SK-N-SH (cell line): Measurements from ENCODE around the gene GPR162. TPM values are rescaled to one million over a fixed set of nuclear protein-coding genes. Genes with fewer than 3 reads are reported as not detected.

ENCODE experiments used
- CTCF ChIA-PET: fragments of 300-600, 350-600 bp; formaldehyde crosslinking; extraction: SDS; loops from one replicate; lab custom pipeline; 2021; lab: Yijun Ruan, JAX
- POLR2A ChIA-PET: fragments of 350-600 bp; sonication (Branson Sonifier 250); formaldehyde crosslinking; extraction: SDS; loops from one replicate; lab custom pipeline; 2020; ENCODE audit warnings: antibody characterized with exemption, inconsistent platforms; lab: Yijun Ruan, JAX
- DNase-seq: peaks from one replicate; pipeline ENCODE4 v3.0.0; 2012
- H2AFZ ChIP-seq: fragments of 200-600 bp; sonication (generic); 2 replicates; pipeline ENCODE4 v1.8.1; 2016; ENCODE audit warnings: antibody characterized with exemption, mild to moderate bottlenecking, low read depth
- H3F3A ChIP-seq: fragments of 200-600 bp; sonication (generic); replicated peaks from 2 replicates; pipeline ENCODE3; 2016; ENCODE audit warnings: antibody characterized with exemption, mild to moderate bottlenecking; ENCODE audit not compliant: insufficient read depth
- H3K27ac ChIP-seq, 2 experiments: fragments of 200-500 bp in 1 of 2; fragments of 200-600 bp in 1 of 2; sonication (Bioruptor generic) in 1 of 2; sonication (generic), shearing (Covaris generic) in 1 of 2; 2 replicates each; pipeline versions ENCODE4 v1.5.1 to v1.6.1; 2014 to 2016; ENCODE audit warnings: low read depth in 2 of 2, inconsistent platforms in 1 of 2, low read length in 1 of 2, mild to moderate bottlenecking in 1 of 2, mixed read lengths in 1 of 2
- H3K27me3 ChIP-seq: fragments of 200-600 bp; sonication (generic), shearing (Covaris generic); 2 replicates; pipeline ENCODE4 v1.6.1; 2016; ENCODE audit warnings: mixed run types; ENCODE audit not compliant: insufficient read depth
- H3K36me3 ChIP-seq, 2 experiments: fragments of 200-500 bp in 1 of 2; fragments of 200-600 bp in 1 of 2; sonication (Bioruptor generic) in 1 of 2; sonication (generic) in 1 of 2; replicated peaks in 1 of 2; 2 replicates each; pipeline versions ENCODE3 to v1.5.1; 2014 to 2016; ENCODE audit warnings: low read length in 1 of 2, mild to moderate bottlenecking in 1 of 2; ENCODE audit not compliant: insufficient read depth in 2 of 2, control insufficient read depth in 1 of 2
- H3K4me1 ChIP-seq, 2 experiments: fragments of 200-500 bp in 1 of 2; fragments of 200-600 bp in 1 of 2; sonication (Bioruptor generic) in 1 of 2; sonication (generic), shearing (Covaris generic) in 1 of 2; 2 replicates each; pipeline versions ENCODE4 v1.5.1 to v1.6.1; 2014 to 2016; ENCODE audit warnings: low read depth in 1 of 2, low read length in 1 of 2, mixed run types in 1 of 2; ENCODE audit not compliant: insufficient read depth in 2 of 2, control insufficient read depth in 1 of 2
- H3K4me2 ChIP-seq: fragments of 200-600 bp; sonication (generic), shearing (Covaris generic); 2 replicates; pipeline ENCODE4 v1.6.1; 2017; ENCODE audit warnings: mixed run types
- H3K4me3 ChIP-seq, 2 experiments: fragments of 200-500 bp in 1 of 2; fragments of 200-600 bp in 1 of 2; sonication (Bioruptor generic) in 1 of 2; sonication (generic), shearing (Covaris generic) in 1 of 2; 2 replicates each; pipeline versions ENCODE4 v1.5.1 to v1.8.1; 2014 to 2016; ENCODE audit warnings: low read depth in 2 of 2, inconsistent platforms in 1 of 2, low read length in 1 of 2, mild to moderate bottlenecking in 1 of 2, mixed read lengths in 1 of 2, moderate library complexity in 1 of 2
- H3K79me2 ChIP-seq: fragments of 200-600 bp; sonication (generic); 2 replicates; pipeline ENCODE4 v1.8.1; 2017; ENCODE audit warnings: mild to moderate bottlenecking; ENCODE audit not compliant: insufficient read depth
- H3K9ac ChIP-seq: fragments of 200-600 bp; sonication (generic); 2 replicates; pipeline ENCODE4 v1.6.1; 2017; ENCODE audit warnings: mixed run types
- H3K9me2 ChIP-seq: fragments of 200-600 bp; sonication (generic); 2 replicates; pipeline ENCODE4 v1.6.1; 2017; ENCODE audit warnings: mixed run types
- H3K9me3 ChIP-seq: fragments of 200-600 bp; sonication (generic); 2 replicates; pipeline ENCODE4 v1.6.1; 2017; ENCODE audit warnings: mixed run types, mild to moderate bottlenecking, moderate library complexity
- H4K20me1 ChIP-seq: fragments of 200-600 bp; sonication (generic); 2 replicates; pipeline ENCODE4 v1.6.1; 2017; ENCODE audit warnings: mild to moderate bottlenecking, mixed run types; ENCODE audit not compliant: insufficient read depth
- CTCF ChIP-seq: fragments of 200-600 bp; sonication (generic); IDR thresholded peaks from 2 replicates; pipeline ENCODE4 v1.6.1; 2017; ENCODE audit warnings: antibody characterized with exemption, mild to moderate bottlenecking, moderate library complexity
- ELF1 ChIP-seq: IDR thresholded peaks from 2 replicates; pipeline ENCODE4 v1.4.0; 2012
- EP300 ChIP-seq, 2 experiments: IDR thresholded peaks; 2 replicates each; pipeline versions ENCODE4 v1.4.0 to v1.6.1; 2012; ENCODE audit warnings: borderline replicate concordance in 1 of 2, low read depth in 1 of 2, low read length in 1 of 2
- EZH2phosphoT487 ChIP-seq: fragments of 200-600 bp; sonication (generic); IDR thresholded peaks from 2 replicates; pipeline ENCODE4 v1.6.1; 2017; ENCODE audit warnings: low read depth, mixed run types, mild to moderate bottlenecking, antibody characterized with exemption, moderate library complexity, borderline replicate concordance
- FOSL2 ChIP-seq: IDR thresholded peaks from 2 replicates; pipeline ENCODE4 v1.4.0; 2012; ENCODE audit warnings: low read depth, mild to moderate bottlenecking, moderate library complexity, borderline replicate concordance
- GABPA ChIP-seq: IDR thresholded peaks from 2 replicates; pipeline ENCODE4 v1.4.0; 2012; ENCODE audit warnings: low read depth, mild to moderate bottlenecking
- GATA2 ChIP-seq: sonication (generic); formaldehyde crosslinking; IDR thresholded peaks from 2 replicates; pipeline ENCODE4 v1.5.0; 2020; ENCODE audit warnings: mild to moderate bottlenecking, missing genetic modification reagents
- MXI1 ChIP-seq: IDR thresholded peaks from 2 replicates; pipeline ENCODE4 v1.6.1; 2012; ENCODE audit warnings: mild to moderate bottlenecking, low read depth, low read length, improper control_type of control experiment
- NFIC ChIP-seq: IDR thresholded peaks from 2 replicates; pipeline ENCODE4 v1.4.0; 2012; ENCODE audit warnings: borderline replicate concordance
- NRF1 ChIP-seq: IDR thresholded peaks from 2 replicates; pipeline ENCODE4 v1.6.1; 2012; ENCODE audit warnings: low read depth, mild to moderate bottlenecking, low read length
- POLR2AphosphoS5 ChIP-seq: IDR thresholded peaks from 2 replicates; pipeline ENCODE4 v1.6.1; 2012; ENCODE audit warnings: low read depth, low read length
- RAD21 ChIP-seq: IDR thresholded peaks from 2 replicates; pipeline ENCODE4 v1.6.1; 2012; ENCODE audit warnings: mild to moderate bottlenecking, low read length
- RCOR1 ChIP-seq: fragments of 150-350 bp; IDR thresholded peaks from 2 replicates; pipeline ENCODE4 v1.6.1; 2017; ENCODE audit warnings: antibody characterized with exemption, low read length
- RXRA ChIP-seq: IDR thresholded peaks from 2 replicates; pipeline ENCODE4 v1.4.0; 2012; ENCODE audit warnings: low read depth, mild to moderate bottlenecking, borderline replicate concordance
- SIN3A ChIP-seq: IDR thresholded peaks from 2 replicates; pipeline ENCODE4 v1.6.1; 2012; ENCODE audit warnings: low read depth, mild to moderate bottlenecking, low read length, moderate library complexity, borderline replicate concordance
- SMC3 ChIP-seq: IDR thresholded peaks from 2 replicates; pipeline ENCODE4 v1.6.1; 2012; ENCODE audit warnings: low read depth, low read length, improper control_type of control experiment
- TEAD4 ChIP-seq: IDR thresholded peaks from 2 replicates; pipeline ENCODE4 v1.4.0; 2012; ENCODE audit warnings: mild to moderate bottlenecking, borderline replicate concordance; ENCODE audit not compliant: insufficient read depth
- YY1 ChIP-seq: IDR thresholded peaks from 2 replicates; pipeline ENCODE4 v1.4.0; 2012; ENCODE audit warnings: low read depth, mild to moderate bottlenecking
- ZBTB33 ChIP-seq: IDR thresholded peaks from 2 replicates; pipeline ENCODE4 v1.4.0; 2012; ENCODE audit warnings: low read depth, borderline replicate concordance
- WGBS: methylation state at CpG from one replicate; pipeline ENCODE4 v1.1.6; 2017; ENCODE audit warnings: low lambda C conversion rate; 5-methylcytosine and 5-hydroxymethylcytosine counted together
- polyA plus RNA-seq, 3 experiments: library from polyadenylated mRNA; depleted of rRNA; stranded (reverse); fragments of >200 nt; gene quantifications; 2 replicates each; pipeline ENCODE4 v1.2.3, GENCODE V29; 2012
- TF ChIP-seq, protein P1 (sequence below): IDR thresholded peaks from 2 replicates; pipeline ENCODE4 v1.4.0; 2012; ENCODE audit warnings: low read depth
- TF ChIP-seq, protein P2 (sequence below): IDR thresholded peaks from 2 replicates; pipeline ENCODE4 v1.4.0; 2012; ENCODE audit warnings: low read depth, borderline replicate concordance

Gene GPR162
- polyA plus RNA-seq, 1 of the 3 experiments (the other 2 are of a cell fraction) = 18.6 TPM

DNA sequence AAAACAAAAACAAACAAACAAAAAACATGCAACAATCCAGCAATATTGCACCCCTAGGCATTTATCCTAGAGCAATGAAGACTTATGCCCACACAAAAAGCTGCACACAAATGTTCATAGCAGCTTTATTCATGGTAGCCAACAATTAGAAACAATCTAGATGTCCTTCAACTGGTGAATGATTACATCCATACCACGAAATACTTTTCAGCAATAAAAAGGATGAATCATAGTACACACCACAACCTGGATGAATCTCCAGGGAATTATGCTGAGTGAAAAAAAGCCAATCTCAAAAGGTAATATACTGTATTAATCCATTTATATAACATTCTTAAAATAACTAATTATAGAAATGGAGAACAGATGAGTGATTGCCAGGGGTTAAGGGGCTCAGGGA is 14.5 kb upstream of the GPR162 start:
- ChIA-PET CTCF (interaction anchor here (0.7 kb wide), 1 partner anchor 40 kb away, joined by 3 read pairs; no protein-coding TSS in a partner anchor), POLR2A (no interaction called here)

DNA sequence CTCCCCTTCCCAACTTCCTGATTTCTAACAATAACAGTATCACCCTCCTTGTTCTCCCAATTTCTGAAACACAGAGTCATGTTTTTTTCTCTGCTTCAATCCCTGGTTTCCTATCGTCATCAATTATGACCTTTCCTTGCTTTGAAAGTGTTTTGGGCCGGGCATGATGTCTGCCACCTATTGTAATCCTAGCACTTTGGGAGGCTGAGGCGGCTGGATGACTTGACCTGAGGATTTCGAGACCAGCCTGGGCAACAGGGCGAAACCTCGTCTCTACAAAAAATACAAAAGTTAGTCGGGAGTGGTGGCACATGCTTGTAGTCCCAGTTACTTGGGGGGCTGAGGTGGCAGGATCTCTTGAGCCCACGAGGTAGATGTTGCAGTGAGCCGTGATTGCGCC is 12.6 kb upstream of the GPR162 start:
- TF ChIP-seq NRF1 (no peak), EP300 (IDR thresholded peaks at IDR 0.05; ENCODE audit: borderline replicate concordance in 1 of 2, low read depth in 1 of 2, low read length in 1 of 2) (no peak), FOSL2 (no peak), SMC3 (no peak), CTCF (no peak), MXI1 (no peak), TEAD4 (no peak), ZBTB33 (no peak), ELF1 (no peak), YY1 (no peak), EZH2phosphoT487 (no peak), POLR2AphosphoS5 (no peak), RCOR1 (no peak), GATA2 (no peak), SIN3A (no peak), RXRA (no peak)
- TF ChIP-seq, protein P1, sequence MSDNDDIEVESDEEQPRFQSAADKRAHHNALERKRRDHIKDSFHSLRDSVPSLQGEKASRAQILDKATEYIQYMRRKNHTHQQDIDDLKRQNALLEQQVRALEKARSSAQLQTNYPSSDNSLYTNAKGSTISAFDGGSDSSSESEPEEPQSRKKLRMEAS = no peak
- no peak overlapping the region; the same call in 1 of the 2 replicates for H2AFZ ChIP-seq
- DNase-seq = no peak
- H3K36me3 ChIP-seq = no peaks in the 10 kb centered on the region
- no peak overlapping the region for H3K9ac ChIP-seq
- no peaks in the 10 kb centered on the region; a peak in 1 of 4 replicates for H3K4me1 ChIP-seq
- ChIA-PET CTCF (interaction anchor here (1.1 to 1.4 kb wide), 2 partner anchors 10 to 55 kb away, joined by 3 to 5 read pairs; partner anchors contain the start of gene MLF2), POLR2A (interaction anchor here (0.6 kb wide), 1 partner anchor 14 kb away, joined by 3 read pairs; no protein-coding TSS in a partner anchor)
- no peaks in the 10 kb centered on the region for H3K27me3 ChIP-seq
- H3K79me2 ChIP-seq = no peaks in the 10 kb centered on the region
- H3K4me3 ChIP-seq = no peak overlapping the region
- 83% methylated on average over 10 of the region's 10 CpGs for WGBS
- H3K27ac ChIP-seq = no peak overlapping the region
- H3K9me3 ChIP-seq = no peaks in the 10 kb centered on the region
- H3K9me2 ChIP-seq = no peaks in the 10 kb centered on the region
- H3K4me2 ChIP-seq = no peak overlapping the region
- no peaks in the 10 kb centered on the region for H4K20me1 ChIP-seq
- no peaks in the 10 kb centered on the region for H3F3A ChIP-seq

More for the DNA sequence above, 14.5 kb upstream of the GPR162 start:
- Histone ChIP-seq H3K4me3 (no peak overlapping the region), H3K27ac (no peak overlapping the region), H3K9me2 (no peaks in the 10 kb centered on the region), H3K79me2 (no peaks in the 10 kb centered on the region), H3F3A (no peaks in the 10 kb centered on the region), H2AFZ (no peak overlapping the region), H3K9me3 (no peaks in the 10 kb centered on the region), H4K20me1 (no peaks in the 10 kb centered on the region), H3K4me2 (no peak overlapping the region), H3K4me1 (no peaks in the 10 kb centered on the region), H3K36me3 (no peaks in the 10 kb centered on the region), H3K27me3 (no peaks in the 10 kb centered on the region), H3K9ac (no peak overlapping the region)
- DNase-seq = no peak
- TF ChIP-seq RCOR1 (no peak), SIN3A (no peak), GATA2 (no peak), MXI1 (no peak), SMC3 (no peak), EP300 (IDR thresholded peaks at IDR 0.05; ENCODE audit: borderline replicate concordance in 1 of 2, low read depth in 1 of 2, low read length in 1 of 2) (no peak), NFIC (no peak), RAD21 (no peak), TEAD4 (no peak), NRF1 (no peak), GABPA (no peak)
- TF ChIP-seq, protein P2, sequence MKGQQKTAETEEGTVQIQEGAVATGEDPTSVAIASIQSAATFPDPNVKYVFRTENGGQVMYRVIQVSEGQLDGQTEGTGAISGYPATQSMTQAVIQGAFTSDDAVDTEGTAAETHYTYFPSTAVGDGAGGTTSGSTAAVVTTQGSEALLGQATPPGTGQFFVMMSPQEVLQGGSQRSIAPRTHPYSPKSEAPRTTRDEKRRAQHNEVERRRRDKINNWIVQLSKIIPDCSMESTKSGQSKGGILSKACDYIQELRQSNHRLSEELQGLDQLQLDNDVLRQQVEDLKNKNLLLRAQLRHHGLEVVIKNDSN = no peak
- 32% methylated on average over 1 of the region's 1 CpG for WGBS
